Activated CD8-positive, alpha-beta memory T cell treated with anti-CD3 and anti-CD28 coated beads for 24 hours (primary cell): ENCODE measurements around the gene KDSR.
A peak's percentile ranks its signal among the peaks of the same experiment; 100 is the strongest.

Experiments used
- DNase-seq: peaks from one replicate; pipeline ENCODE4 v3.0.0-alpha.2; 2020

The KDSR gene

DNA sequence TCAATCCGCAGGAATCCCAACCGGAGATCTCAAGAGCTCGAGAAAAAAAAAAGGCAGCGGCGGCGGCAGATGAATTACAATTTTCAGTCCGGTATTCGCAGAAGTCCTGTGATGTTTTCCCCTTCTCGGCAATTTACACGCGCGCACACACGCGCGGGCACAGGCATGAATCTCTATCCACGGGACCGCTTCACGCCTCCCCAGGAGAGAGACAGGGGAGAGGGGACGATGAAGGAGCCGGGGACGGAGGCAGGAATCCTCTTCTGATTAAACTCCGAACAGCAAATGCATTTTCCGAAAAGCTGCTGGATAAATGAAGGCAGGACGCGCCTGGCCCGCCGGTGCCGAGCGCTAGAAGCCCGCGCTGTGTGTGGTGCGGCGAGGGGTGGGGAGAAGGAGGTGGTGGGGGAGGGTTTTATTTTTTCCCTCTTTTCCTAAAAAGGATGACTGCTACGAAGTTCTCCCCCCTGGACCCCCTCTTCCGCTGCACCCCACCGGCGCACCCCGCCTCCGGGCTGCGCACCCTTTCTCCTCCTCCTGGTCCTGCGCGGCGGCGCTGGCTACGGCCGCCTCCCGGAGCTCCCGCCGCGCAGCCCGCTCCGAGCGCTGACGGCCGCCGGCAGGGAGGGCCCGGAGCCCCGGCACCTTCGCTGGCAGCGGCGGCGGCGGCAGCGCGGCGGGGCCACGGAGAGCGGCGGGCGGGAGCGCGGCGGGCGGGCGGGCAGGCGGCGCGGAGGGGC, 47.5 kb downstream of the KDSR start, which contains the start of gene BCL2:
Gene BCL2, minus strand, starts transcription at position 387 of the 740 bp plus-strand sequence.
- peak; percentile 82 for DNase-seq

DNA sequence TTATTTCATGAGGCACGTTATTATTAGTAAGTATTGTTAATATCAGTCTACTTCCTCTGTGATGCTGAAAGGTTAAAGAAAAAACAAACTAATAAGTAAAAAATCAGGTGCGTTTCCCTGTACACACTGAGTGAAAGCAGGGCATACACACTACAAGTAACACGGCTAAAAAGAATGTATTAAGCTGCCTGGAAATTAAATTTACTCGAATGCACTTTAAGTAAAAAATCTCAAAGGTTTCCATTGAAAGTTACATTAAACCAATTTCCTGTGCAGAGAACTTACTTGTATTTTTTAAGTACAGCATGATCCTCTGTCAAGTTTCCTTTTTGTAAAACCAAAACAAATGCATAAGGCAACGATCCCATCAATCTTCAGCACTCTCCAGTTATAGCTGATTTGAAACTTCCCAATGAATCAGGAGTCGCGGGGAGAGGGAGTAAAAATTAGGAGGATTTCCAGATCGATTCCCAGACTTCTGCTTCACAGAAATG, 48.1 kb downstream of the KDSR start:
- no peak for DNase-seq

DNA sequence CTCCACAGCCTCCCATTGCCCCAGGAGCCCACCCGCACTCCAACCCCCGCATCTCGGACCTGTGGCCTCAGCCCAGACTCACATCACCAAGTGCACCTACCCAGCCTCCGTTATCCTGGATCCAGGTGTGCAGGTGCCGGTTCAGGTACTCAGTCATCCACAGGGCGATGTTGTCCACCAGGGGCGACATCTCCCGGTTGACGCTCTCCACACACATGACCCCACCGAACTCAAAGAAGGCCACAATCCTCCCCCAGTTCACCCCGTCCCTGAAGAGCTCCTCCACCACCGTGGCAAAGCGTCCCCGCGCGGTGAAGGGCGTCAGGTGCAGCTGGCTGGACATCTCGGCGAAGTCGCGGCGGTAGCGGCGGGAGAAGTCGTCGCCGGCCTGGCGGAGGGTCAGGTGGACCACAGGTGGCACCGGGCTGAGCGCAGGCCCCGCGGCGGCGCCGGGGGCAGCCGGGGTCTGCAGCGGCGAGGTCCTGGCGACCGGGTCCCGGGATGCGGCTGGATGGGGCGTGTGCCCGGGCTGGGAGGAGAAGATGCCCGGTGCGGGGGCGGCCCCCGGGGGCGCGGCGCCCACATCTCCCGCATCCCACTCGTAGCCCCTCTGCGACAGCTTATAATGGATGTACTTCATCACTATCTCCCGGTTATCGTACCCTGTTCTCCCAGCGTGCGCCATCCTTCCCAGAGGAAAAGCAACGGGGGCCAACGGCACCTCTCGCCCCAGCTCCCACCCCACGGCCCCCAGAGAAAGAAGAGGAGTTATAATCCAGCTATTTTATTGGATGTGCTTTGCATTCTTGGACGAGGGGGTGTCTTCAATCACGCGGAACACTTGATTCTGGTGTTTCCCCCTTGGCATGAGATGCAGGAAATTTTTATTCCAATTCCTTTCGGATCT, 48.8 kb downstream of the KDSR start:
- DNase-seq = peak; percentile 89

DNA sequence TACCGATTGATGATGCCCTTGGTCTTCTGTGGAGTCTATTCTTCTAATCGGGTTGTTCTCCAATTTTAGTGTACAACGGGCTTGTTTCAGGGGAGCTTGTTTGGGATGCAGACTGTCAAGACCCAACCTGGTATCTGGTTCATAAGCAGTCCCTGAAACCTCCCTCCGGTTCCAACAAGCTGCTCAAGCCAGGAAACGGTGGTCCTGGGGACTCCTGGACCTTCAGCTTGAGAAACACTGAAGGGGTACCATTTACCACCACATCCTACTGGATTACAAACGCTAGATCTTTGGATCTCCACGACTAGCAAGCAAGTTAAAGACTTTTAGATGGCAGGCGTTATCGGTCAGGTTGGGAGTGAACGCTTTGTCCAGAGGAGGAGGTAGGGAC, 49.5 kb downstream of the KDSR start:
- DNase-seq = peak; percentile 66

DNA sequence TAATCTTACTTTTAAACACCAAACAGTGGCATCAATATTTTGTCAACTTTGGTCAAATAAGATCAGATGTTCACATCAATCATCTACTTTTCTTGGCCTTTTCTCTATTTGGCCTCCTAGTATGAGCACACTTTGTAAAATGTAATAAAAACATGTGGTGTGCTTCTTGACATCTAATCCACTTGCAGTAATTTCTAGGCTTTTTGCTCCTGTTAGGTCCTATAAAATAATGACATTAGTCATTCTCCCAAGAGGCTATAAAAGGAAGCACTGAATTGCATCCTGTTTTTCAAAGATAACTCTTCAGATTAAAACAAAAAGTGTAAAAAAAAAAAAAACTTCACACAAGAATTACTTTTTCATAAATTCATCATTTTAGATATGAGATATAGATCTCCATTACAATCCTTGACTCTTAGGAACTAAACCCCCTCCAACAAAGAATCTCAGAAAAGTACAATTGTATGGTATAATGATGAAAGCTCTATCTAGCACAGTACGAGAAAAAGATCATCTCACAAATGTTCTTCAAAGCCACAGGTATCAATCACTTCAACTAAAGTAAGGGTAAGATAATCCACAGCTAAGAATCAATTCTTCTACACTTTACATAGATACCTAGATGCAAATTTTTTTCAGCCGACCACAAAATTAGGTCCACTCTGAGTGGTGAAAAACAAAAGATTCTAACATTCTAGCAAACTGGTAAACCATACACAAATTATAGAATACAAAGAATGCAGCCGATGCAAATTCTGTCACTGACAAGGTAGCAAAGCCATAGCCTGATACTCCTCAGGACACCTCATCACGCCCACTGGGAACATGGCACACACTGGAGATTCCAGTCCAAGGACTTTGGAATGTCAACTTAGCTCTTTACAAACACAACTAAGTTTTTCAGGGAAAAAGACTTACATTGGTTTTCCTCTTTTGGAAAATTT, 50.1 kb downstream of the KDSR start:
- no peak for DNase-seq

DNA sequence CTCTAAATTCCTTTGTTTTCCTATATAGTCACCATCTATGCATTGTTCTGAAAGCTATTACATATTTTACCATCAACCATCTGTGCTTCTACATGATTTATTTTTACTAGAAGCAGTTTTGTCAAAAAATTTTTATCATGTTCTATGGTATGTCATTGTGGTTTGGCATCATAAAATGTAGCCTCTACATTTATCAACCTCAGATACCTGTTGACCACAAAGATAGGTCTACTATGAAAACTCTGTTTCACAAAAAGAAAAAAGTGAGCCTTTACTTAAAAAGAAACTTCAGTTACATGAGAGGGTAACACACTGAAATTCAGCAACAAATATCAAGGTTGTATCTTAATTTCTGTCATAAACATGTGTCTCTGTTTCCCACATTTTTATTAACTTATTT, 51.1 kb downstream of the KDSR start:
- DNase-seq = no peak

DNA sequence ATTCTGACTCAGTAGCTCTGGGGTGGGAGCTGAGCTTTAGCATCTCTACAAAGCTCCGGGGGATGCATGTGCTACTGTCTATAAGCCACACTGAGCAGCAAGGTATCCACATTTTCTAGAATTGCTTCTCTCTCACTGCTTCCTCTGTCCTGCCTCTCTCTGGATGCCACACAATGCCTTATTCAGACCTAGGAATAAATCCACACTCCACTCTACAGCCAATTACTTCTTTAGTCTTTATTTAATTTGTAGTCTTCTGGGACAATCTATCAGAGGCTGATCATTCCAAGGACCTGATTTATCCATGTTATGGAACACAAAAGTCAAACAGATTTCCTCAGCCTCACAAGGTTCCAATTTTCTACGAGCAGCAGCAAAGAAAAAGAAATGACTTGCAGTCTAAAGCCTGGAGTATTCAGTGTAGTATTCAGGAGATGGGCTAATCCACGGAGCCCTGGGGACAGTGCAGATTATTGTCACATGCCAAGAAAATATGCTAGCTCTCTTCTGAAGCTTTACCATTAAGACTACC, 51.8 kb downstream of the KDSR start:
- DNase-seq = no peak

DNA sequence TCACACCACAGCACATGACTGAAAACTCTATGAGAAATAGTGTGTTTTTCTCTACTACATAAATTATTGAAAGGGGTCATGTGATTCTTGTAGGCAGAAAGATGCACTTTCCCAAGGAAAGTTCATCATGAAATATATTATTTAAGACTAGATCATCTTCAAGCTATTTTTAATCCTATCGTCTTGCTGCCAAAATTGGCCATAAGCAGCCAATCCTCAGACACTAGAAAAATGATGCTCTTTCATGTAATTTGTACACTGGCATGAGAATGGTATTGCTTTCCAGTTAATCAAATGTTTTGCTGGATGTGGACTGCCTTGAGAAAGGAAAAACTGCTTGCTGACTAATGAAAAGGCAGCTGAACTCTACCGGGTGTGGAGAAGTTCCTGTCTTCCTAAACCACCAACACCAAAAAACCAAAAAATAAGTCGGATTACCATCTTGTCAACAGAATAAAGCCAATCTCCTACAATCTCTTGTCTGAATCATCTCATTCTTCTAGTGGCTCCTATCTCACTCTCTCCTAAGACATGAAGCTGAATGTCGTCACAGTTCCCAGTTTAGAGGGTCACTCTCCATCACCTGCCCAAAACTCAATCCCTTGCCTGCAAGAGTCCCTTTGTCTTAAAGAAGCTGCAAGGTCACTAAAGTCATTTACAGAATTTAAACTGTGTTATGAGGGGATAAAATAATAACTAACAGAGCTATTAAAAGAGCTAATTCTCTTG, 52.8 kb downstream of the KDSR start:
- DNase-seq = no peak

DNA sequence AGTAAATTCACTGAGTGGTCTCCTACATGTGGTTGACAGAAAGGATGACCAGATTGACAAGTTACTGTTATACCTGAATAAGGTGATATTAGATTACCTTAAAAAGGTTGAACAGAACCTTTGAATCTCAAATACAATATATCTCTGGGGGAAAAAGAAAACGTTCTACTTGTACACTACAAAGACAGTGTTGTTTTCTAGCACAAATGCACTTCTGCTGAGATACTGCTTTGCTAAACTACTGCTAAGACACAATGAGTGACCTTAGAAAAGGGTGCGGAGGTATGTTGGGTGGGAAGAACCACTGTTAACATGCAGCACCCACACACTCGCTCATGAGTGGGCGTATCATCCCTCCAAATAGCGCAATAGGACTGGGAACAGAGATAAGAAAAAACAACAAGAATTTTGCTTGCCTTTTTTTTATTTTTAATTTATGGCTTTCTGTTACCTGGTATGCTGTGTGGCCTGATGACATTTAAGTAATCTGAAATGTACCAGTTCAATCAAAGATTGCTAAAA, 53.5 kb downstream of the KDSR start:
- no peak for DNase-seq

DNA sequence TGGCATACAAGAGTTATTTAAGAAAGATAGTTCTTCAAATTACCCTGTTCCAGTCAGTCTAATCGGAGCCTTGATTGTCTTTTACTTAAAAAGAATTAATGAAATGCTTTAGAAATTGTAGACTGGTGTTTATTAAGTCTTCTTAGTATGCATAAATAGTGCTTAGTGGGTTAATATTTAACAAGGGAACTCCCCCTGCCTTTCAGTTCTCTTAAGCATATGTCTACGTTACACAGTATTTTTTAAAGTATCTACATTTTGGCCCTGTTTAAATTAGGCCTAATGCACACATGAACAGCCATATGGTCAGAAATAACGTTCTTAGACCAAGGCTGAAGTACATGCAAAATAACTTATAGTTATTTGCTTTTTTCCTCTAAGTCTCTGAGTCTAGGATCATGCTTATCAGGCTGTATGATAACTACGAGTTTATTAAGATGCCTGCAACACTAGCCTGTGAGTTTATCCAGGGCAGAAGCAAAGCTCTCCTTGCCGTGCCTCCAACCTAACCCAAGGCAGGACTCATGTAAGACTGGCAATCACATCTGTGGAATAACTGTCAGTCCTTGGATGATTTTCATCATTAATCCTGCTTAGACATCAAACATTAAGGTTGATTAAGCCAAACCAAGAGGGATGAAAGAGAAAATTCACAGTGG, 54.1 kb downstream of the KDSR start:
- no peak for DNase-seq

DNA sequence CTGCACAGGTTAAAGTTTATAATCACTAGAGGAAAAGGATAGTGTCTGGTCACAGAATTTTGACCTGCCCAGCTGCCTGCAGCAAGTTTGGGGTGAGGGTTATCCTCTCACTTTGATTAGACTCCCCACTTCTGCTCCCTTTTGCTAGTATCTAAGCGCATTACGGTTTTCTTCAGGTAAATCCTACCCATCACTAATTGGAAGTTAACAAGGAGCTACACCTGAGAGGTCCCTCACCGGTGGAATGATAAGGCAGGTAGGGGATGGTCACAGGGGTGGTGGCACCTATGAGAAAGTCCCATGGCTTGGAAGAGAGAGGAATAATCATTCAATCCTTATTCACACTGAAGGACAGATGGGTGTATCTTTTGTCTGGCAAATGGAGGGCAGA, 55.0 kb downstream of the KDSR start:
- DNase-seq = no peak

DNA sequence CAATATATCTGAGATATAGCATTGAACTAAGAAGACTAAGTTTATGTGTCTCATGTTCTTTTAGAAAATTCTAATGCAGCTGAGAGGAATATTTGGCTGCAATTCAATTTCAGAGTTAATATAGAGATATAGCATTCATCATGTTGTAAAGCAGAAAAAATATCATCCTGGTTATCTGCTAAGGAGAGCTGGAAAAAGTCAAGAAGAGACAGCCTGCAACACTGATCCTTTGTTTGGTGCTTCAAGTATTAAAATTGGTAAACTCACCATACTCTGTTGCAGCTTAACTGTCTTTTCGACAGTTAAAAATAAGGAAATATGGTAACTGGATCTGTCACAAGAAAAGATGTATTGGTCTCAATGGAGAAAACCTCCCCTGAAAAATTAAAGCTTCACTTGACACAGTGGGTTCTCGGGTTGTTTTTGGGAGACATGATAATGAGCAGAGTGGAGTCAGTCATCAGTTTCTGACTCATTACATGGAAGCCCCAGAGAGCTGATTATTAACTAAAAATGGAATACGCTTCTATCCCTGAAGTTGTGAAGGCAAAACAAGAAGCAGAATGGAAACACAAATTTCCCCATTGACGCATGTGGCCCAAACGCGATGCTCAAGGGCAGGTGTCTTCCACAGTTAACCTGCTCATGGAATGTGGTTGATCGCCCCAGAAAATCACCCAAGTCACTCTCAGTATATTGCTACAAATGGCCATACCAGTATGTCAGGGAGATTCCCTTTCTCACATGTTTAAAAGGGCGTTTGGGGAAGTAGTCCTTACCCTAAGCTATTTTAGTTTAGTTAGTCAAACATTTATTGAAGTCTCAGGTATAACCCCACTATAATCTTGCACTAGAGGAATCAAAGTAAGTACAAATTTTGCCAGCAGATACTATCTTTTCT, 55.6 kb downstream of the KDSR start:
- no peak for DNase-seq

DNA sequence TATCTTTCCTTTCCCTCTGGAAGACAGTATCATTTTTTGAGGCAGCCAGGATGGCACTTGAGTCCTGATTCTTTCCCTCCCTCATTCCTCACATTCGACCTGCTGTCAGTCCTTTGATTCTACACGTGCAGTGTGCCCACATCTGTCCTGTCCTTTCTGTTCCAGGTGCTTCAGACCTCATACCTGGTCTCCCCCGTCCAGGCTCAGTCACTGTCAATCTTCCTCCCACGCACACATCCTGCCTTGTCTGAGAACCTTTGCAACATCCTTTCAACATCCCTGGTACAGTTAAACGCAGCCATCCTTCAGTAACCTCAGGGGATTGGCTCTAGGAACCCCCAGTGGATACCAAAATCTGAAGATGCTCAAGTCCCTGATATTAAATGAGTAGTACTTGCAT, 57.6 kb downstream of the KDSR start:
- no peak for DNase-seq

DNA sequence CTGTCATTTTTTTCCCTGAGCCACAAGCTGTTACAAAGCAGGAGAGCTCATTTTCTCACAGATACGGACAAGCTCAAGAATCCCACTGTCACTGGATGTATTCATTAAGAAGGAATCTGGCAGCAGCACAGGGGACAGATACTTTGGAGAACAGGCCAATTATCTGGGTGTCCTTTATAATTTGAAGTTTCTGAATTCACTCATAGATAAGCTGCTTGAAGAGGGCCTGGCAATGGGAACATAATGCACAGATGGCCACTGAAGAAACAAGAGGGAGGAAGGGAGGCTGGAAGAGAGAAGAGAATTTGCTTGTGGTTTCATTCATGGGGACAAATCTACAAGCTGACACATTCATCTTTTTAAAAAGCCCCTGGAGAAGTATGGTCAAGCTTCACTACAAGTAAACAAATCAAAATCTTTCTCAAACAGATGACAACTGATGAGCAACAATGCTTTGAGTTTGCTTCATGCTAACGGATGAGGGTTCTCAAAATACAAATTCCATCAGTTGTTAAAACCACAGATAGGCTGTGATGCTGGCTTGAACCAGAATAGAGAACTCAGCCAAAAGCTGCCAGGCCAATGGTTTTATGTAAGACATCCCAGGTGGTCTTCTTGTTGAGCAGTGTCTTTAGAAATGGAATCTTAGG, 59.3 kb downstream of the KDSR start:
- no peak for DNase-seq

DNA sequence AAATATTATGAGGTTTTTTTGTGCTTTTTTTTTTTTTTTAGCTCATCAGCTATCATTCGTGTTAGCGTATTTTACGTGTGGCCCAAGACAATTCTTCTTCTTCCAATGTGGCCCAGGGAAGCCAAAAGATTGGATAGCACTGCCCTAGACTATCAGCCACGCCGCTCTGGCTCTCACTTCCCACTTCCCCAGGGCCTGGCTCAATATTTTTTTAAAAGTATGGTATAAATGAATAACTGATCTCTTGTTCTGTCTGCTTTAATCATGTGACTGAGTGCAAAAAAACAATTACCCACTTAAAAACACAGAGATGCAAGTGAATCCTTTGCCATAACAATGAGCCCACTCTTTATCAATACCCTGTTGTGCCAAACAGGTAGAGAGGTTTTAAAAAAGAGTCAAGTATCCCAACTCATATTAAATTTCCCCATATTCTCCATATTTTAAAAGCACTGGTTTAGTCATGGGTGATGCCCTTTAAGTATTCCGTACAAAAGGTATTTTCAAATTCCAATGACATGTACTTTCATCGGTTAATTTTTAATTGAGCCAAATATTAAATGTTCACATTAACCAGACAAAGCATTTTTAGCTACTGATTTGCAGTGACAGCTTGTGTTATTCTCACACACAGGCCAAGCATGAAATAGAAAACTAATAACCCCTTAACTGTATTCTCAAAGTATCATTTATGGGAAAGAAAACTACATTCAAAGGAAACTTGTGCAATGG, 60.0 kb downstream of the KDSR start:
- DNase-seq = no peak

DNA sequence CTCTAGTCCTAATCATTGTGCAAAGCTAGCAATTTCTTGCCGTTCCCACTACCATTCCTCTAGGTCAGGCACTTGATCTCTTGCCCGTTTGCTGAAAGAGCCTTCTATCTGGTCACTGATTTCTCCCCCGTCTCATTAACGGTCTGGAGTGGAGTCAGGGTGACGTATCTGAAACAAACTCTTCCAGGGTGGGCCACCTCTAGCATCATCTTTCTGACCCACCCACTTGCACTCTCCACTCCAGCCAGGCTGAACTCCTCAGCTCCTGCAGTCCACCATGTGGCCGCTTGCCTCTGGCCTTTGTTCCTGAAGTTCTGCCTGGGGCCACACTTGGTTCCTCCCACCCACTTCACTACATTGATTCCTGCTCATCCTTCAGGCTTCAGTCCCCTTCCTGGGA, 60.8 kb downstream of the KDSR start:
- DNase-seq = no peak

DNA sequence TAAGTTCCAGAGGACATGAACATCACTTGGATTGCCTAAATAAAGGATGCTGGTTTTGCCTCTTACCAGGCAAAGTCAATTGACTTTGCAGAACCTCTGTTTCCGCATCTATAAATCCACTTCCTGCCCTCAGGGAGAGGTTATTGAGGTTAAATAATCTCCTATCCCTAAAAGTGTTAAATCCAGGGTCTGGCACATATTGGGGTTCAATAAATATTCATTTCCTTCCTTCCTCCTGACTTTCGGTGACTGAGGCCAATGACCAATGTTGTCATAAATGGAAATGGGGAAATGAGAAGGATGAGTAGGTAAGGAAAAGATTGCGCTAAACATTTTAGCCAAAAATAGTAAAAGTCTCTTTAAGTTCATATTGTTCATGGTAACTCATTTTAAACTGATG, 63.5 kb downstream of the KDSR start:
- DNase-seq = no peak

DNA sequence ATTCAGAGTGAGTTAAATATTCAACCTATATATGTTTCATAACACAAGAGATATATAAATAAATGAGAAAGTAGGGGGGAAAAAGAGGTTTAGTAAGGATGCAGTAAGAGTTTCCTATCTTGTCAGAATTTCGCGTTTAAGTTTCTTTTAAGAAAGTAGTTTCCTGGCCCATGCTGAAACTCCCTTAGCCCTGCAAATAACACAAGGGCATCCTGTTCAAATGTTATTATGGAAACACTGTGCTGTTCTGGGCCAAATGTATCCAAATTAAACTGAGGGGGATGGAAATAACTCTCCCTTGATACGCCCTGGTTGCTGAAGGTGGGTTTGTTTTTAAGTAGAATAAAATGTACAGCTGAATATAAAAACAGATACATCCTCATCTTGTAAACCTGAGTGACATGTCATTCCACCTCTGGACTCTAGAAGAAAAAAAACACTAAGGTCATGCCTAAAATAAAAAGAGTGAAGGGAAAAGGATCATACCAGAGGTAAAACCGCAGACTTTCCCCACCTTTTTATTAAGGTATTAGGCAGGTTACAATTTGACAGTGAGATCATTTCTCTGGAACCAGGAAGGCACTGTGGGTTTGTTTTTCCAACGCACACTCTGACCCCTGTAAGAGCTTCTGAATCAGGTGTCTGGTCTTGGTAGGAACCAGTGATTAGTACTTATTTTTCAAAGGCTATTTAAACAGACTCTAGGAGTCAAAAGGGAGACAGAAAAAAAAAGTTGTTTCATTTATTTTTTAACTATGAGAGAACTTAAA, 64.2 kb downstream of the KDSR start:
- no peak for DNase-seq
